ENCODE results near the gene TRIM58.

Gene TRIM58

DNA sequence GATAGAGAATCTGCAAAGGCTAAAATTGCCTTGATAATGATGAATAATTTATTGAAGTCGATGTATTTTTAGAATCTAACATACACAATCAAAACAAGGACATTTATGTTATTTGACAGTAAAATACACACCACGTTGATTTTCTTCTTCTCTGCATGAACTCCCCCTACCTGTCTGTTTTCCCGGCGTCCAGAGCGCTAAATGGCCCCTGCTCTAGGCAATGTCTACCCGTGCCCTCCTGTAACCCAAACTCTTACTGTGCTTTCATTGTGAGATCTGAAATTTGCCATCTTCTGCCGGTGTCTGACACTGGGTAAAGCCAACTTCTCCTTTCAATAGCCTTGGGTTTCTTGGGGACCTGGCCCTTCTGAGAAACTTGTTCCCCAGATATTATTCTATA is 8.6 kb upstream of the TRIM58 start:
- DNase-seq (ENCODE audit: extremely low spot score) = no peak
- TF ChIP-seq, protein P1, sequence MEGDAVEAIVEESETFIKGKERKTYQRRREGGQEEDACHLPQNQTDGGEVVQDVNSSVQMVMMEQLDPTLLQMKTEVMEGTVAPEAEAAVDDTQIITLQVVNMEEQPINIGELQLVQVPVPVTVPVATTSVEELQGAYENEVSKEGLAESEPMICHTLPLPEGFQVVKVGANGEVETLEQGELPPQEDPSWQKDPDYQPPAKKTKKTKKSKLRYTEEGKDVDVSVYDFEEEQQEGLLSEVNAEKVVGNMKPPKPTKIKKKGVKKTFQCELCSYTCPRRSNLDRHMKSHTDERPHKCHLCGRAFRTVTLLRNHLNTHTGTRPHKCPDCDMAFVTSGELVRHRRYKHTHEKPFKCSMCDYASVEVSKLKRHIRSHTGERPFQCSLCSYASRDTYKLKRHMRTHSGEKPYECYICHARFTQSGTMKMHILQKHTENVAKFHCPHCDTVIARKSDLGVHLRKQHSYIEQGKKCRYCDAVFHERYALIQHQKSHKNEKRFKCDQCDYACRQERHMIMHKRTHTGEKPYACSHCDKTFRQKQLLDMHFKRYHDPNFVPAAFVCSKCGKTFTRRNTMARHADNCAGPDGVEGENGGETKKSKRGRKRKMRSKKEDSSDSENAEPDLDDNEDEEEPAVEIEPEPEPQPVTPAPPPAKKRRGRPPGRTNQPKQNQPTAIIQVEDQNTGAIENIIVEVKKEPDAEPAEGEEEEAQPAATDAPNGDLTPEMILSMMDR (IDR thresholded peaks at IDR 0.05; ENCODE audit: control extremely low read depth, extremely low read depth, low read depth, missing control alignments) = no peak
- CTCF ChIA-PET = no interaction called here
- POLR2A ChIA-PET = no interaction called here

DNA sequence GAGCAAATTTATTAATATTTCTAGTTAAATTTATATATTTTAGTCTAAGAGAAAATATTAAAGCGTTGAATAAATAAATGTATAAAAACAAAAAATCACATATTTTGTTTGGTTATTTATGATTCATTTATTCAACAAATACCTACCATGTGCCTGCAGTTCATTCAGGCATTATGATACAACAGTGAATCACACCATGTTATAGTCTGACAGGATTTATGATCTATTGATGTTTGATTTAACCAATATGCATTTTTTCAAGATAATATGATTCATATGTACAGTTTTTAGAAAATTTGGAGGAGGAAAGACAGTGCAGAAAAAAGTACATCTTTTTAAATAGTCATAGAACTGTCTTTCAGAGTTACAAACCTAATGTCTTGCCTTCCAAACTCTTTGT is 7.4 kb upstream of the TRIM58 start:
- CTCF ChIA-PET = no interaction called here
- no peak for DNase-seq (ENCODE audit: extremely low spot score)
- POLR2A ChIA-PET = no interaction called here
- TF ChIP-seq, protein P1 (IDR thresholded peaks at IDR 0.05; ENCODE audit: control extremely low read depth, extremely low read depth, low read depth, missing control alignments) = no peak

DNA sequence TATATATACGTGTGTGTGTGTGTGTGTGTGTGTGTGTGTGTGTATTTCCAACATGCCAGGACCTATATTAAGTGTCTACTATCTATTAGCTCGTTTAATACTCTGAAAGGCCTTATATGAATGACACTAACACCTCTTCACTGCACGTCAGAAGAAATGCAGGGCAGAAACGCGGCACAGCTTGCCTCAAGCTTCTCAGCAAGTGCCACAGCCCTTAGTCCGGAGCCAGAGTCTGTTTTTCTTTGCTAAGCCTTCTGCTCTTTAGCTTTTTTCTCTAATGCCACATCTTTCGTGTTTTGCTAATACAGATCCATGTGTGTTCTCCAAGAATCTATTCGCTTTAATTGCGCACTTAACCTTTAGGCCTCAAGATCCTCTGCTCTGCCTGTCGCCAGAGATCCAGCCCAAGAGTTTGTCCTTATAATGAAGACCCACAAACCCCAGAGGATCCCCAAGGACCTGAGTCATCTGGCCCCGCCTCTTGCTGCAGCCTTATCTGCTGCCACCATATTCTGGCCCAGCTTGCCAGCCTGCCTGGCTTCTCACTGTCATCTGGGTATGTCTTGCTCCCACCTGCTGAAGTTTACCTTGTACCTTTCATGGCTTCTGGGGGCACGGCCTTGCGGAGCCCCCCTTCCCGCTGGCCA is 2.0 kb upstream of the TRIM58 start:
- no peak for DNase-seq (ENCODE audit: extremely low spot score)
- CTCF ChIA-PET = no interaction called here
- TF ChIP-seq, protein P1 (IDR thresholded peaks at IDR 0.05; ENCODE audit: control extremely low read depth, extremely low read depth, low read depth, missing control alignments) = no peak
- POLR2A ChIA-PET = no interaction called here

GRCh38 chr1:247855911-247856310 is 1.1 kb upstream of the TRIM58 start:
- TF ChIP-seq, protein P1 (IDR thresholded peaks at IDR 0.05; ENCODE audit: control extremely low read depth, extremely low read depth, low read depth, missing control alignments) = no peak
- ChIA-PET CTCF (no interaction called here), POLR2A (no interaction called here)

DNA sequence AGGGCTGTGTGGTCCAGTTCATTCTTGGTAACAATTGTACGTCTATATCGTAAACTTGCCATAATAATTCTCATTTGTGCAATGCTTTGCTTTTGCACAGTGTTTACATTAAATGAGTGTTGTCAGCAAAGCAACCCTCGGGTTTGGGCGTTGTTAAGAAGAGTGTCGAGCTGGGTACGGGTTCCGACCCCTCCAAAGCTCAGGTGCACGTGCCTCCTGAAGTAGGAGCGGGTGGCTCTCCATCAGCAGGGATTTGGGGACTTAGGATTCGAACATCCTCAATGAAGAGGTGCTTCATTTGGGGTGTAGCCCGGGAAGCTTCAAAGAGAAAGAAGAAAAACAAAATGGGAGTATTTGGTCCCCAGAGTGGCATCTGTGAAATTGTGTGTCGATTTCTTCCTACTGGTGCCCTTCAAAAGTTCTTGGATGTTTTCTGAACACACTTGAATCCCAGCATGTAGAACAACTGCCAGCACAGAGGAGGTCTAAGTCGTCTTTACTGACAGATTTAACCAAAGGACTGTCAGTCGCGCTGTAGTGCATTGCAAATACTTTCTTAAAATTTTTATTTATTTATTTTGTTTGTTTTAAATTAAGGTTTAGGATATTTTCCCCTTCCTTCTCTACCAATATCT is 1.1 kb downstream of the TRIM58 start:
- no peak for DNase-seq (ENCODE audit: extremely low spot score)
- CTCF ChIA-PET = interaction anchor here (1.1 kb wide), 1 partner anchor 17 kb away, joined by 3 read pairs; no protein-coding TSS in a partner anchor
- TF ChIP-seq, protein P1 (IDR thresholded peaks at IDR 0.05; ENCODE audit: control extremely low read depth, extremely low read depth, low read depth, missing control alignments) = no peak
- POLR2A ChIA-PET = no interaction called here

More at GRCh38 chr1:247855911-247856310, 1.1 kb upstream of the TRIM58 start:
- no peak for DNase-seq (ENCODE audit: extremely low spot score)

GRCh38 chr1:247862756-247863155 is 5.8 kb downstream of the TRIM58 start:
- TF ChIP-seq, protein P1 (IDR thresholded peaks at IDR 0.05; ENCODE audit: control extremely low read depth, extremely low read depth, low read depth, missing control alignments) = no peak
- DNase-seq (ENCODE audit: extremely low spot score) = no peak
- ChIA-PET CTCF (interaction anchor here (1.9 kb wide), 1 partner anchor 10 kb away, joined by 7 read pairs; no protein-coding TSS in a partner anchor), POLR2A (no interaction called here)

Measured in GM10248 (cell line).